Spleen (tissue), 11 donors: ENCODE measurements around the gene BACH2. TPM values are rescaled to one million over a fixed set of nuclear protein-coding genes. Genes with fewer than 3 reads are reported as not detected.

Experiments used
- DNase-seq: peaks from one replicate; pipeline ENCODE4 v3.0.0-alpha.2; 2020
- H3K27ac ChIP-seq, 8 donors: fragments of 200-600 bp; sonication (generic) in 7 of 8; 1 replicate in 4 of 8; 2 replicates in 4 of 8; pipeline versions ENCODE4 v1.5.0 to v1.8.0; 2016 to 2021; ENCODE audit warnings: inconsistent platforms in 4 of 8, mild to moderate bottlenecking in 4 of 8, moderate library complexity in 1 of 8
- H3K27me3 ChIP-seq, 7 donors: fragments of 200-600 bp; sonication (generic) in 6 of 7; replicated peaks in 1 of 7; 1 replicate in 4 of 7; 2 replicates in 3 of 7; pipeline versions ENCODE4 v1.5.0 to v1.8.0; 2016 to 2021; ENCODE audit warnings: inconsistent platforms in 3 of 7, mild to moderate bottlenecking in 1 of 7
- H3K36me3 ChIP-seq, 6 donors: fragments of 200-600 bp; sonication (generic) in 5 of 6; 1 replicate in 4 of 6; 2 replicates in 2 of 6; pipeline versions ENCODE4 v1.5.0 to v1.8.0; 2016 to 2021; ENCODE audit warnings: inconsistent platforms in 2 of 6
- H3K4me1 ChIP-seq, 6 donors: fragments of 200-600 bp; sonication (generic) in 5 of 6; 1 replicate in 3 of 6; 2 replicates in 3 of 6; pipeline versions ENCODE4 v1.5.0 to v1.8.0; 2016 to 2021; ENCODE audit warnings: inconsistent platforms in 3 of 6
- H3K4me3 ChIP-seq, 8 donors: fragments of 200-600 bp; sonication (generic) in 7 of 8; 1 replicate in 4 of 8; 2 replicates in 4 of 8; pipeline versions ENCODE4 v1.5.0 to v1.8.0; 2016 to 2021; ENCODE audit warnings: inconsistent platforms in 4 of 8, mild to moderate bottlenecking in 4 of 8, moderate library complexity in 2 of 8
- H3K9me3 ChIP-seq, 8 donors: fragments of 200-600 bp; sonication (generic) in 7 of 8; 1 replicate in 4 of 8; 2 replicates in 4 of 8; pipeline versions ENCODE4 v1.5.0 to v1.8.0; 2016 to 2021; ENCODE audit warnings: inconsistent platforms in 4 of 8
- POLR2A ChIP-seq, 3 donors: fragments of 450-650 bp; IDR thresholded peaks; one replicate each; pipeline ENCODE4 v1.5.1; 2017; ENCODE audit warnings: antibody characterized with exemption in 3 of 3, mild to moderate bottlenecking in 1 of 3
- POLR2AphosphoS5 ChIP-seq, 3 donors: sonication (generic); formaldehyde crosslinking; IDR thresholded peaks; one replicate each; pipeline ENCODE4 v1.5.1; 2017; ENCODE audit warnings: antibody characterized with exemption in 3 of 3
- WGBS, 5 donors: extraction: QIAGEN DNeasy Blood & Tissue Kit in 3 of 5; methylation state at CpG; one replicate each; pipeline versions ENCODE4 v1.1.5 to v1.1.7; 2013 to 2018; 5-methylcytosine and 5-hydroxymethylcytosine counted together
- intact Hi-C: fragments of 100-400 bp; cut with DNase I; formaldehyde crosslinking; loops from one replicate; pipeline ENCODE4 v1.15.0; 2023; ENCODE audit warnings: low total_unique reads
- polyA plus RNA-seq, 3 donors: library from polyadenylated mRNA; stranded (reverse); fragments of 200-250 nt; gene quantifications; one replicate each; pipeline ENCODE4 v1.2.1, GENCODE V29; 2013
- total RNA-seq, 7 donors: library from RNA; depleted of rRNA in 3 of 7; stranded (reverse); fragments of >200 nt in 3 of 7; fragmentation: NEBNext Ultra II Directional in 4 of 7; extraction: Animal tissue kit (Norgen Biotek cat#: 25700) in 4 of 7; gene quantifications; one replicate each; pipeline versions ENCODE4 v1.1.0 to v1.2.1, GENCODE V29; 2016 to 2021
- TF ChIP-seq, protein P1 (sequence below), 11 experiments: fragments of 200-600 bp in 7 of 11; fragments of 450-650 bp in 4 of 11; sonication (generic) in 4 of 11; IDR thresholded peaks in 8 of 11; conservative IDR thresholded peaks in 3 of 11; 1 replicate in 7 of 11; 2 replicates in 4 of 11; pipeline versions ENCODE4 v1.4.0 to v1.8.0; 2016 to 2021; ENCODE audit warnings: antibody characterized with exemption in 11 of 11, inconsistent platforms in 4 of 11, mild to moderate bottlenecking in 1 of 11
- donor health status: healthy with polysubstance abuse.
- donor health status: DM: no; HTN: no; CAD: no; lungs with moderate emphysema.
- donor health status: DM: no; HTN: no; CAD: no.
- donor health status: Bipolar disorder and iron deficiency.
- donor health status: healthy.
- donor health status: DM: no; HTN: no; CAD: no.
- donor health status: DM: yes; HTN: yes; CAD: no.

Gene BACH2
- total and polyA plus RNA-seq, 10 donors = 3.0 to 53.8 (median 32.3) TPM

DNA sequence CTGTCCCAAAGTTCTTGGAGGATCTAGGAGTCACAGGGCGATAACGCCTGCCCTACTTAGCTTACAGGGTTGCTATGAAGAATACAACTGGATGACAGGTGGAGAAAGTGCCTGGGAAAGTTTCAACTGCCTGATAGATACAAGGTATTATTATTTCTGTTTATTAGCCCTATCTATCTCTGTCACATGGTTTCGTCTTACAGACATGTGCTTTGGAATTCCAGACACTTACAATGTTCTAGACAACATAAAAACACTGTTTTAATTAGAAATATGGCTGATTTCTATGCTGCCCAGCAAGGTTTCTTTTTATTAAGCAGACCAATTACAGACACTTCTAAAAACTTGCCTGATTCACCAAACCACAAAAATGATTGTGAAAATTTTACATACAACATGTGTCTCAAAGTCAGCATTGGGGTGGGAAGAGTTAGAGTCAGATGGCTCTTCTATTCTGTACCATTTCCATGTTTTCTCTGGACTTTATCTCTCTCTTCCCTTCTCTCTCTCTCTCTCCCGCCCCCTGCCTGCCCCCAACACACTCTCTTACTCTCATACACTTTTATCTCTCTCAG is 352.4 kb downstream of the BACH2 start:
- Histone ChIP-seq H3K27ac (no peak overlapping the region), H3K4me3 (no peak overlapping the region), H3K27me3 (no peaks in the 10 kb centered on the region), H3K36me3 (peaks cover 0 to 27% (median 0%) of the 10 kb centered on the region in 6 donors), H3K9me3 (peaks cover 0 to 4% (median 0%) of the 10 kb centered on the region in 8 donors), H3K4me1 (peaks cover 0 to 9% (median 0%) of the 10 kb centered on the region in 6 donors)
- 90 to 96% (median 91%) methylated on average over 4 of the region's 4 CpGs for WGBS, 5 donors
- intact Hi-C loops = loop anchor here (10.0 kb wide), 1 partner anchor 451 kb away; no protein-coding TSS in a partner anchor
- no peak for TF ChIP-seq POLR2AphosphoS5 (IDR thresholded peaks at IDR 0.05)
- TF ChIP-seq, protein P1, sequence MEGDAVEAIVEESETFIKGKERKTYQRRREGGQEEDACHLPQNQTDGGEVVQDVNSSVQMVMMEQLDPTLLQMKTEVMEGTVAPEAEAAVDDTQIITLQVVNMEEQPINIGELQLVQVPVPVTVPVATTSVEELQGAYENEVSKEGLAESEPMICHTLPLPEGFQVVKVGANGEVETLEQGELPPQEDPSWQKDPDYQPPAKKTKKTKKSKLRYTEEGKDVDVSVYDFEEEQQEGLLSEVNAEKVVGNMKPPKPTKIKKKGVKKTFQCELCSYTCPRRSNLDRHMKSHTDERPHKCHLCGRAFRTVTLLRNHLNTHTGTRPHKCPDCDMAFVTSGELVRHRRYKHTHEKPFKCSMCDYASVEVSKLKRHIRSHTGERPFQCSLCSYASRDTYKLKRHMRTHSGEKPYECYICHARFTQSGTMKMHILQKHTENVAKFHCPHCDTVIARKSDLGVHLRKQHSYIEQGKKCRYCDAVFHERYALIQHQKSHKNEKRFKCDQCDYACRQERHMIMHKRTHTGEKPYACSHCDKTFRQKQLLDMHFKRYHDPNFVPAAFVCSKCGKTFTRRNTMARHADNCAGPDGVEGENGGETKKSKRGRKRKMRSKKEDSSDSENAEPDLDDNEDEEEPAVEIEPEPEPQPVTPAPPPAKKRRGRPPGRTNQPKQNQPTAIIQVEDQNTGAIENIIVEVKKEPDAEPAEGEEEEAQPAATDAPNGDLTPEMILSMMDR (IDR thresholded peaks at IDR 0.05 in 8 of 11, conservative IDR thresholded peaks at IDR 0.05 in 3 of 11) = no peak
- TF ChIP-seq POLR2A (IDR thresholded peaks at IDR 0.05) = no peak
- no peak for DNase-seq

DNA sequence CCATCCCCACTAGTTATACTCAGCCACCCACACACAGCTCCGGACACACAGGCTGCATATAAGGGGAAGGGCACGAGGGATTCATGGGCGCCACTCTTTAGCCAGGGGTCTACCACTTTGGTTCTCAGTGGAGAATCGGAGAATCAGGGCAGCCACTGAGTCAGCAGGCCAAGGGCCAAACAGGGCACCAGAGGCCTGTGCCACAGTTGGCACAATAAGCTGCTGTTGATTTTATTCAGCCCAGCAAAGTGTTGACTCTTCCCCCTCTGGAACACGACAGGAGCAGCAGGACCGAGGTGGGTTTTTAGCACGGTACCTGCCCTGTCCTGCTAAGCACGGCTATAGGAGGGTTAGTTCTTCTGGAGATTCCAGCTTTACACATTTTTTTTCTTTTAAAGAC is 354.0 kb downstream of the BACH2 start:
- TF ChIP-seq POLR2A (IDR thresholded peaks at IDR 0.05) (no peak), POLR2AphosphoS5 (IDR thresholded peaks at IDR 0.05) (no peak)
- TF ChIP-seq, protein P1 (IDR thresholded peaks at IDR 0.05 in 8 of 11, conservative IDR thresholded peaks at IDR 0.05 in 3 of 11) = no peak
- Histone ChIP-seq H3K36me3 (peaks cover 0 to 17% (median 0%) of the 10 kb centered on the region in 6 donors), H3K27ac (no peak overlapping the region), H3K4me1 (peaks cover 0 to 9% (median 0%) of the 10 kb centered on the region in 6 donors), H3K9me3 (peaks cover 0 to 4% (median 0%) of the 10 kb centered on the region in 8 donors), H3K4me3 (no peak overlapping the region), H3K27me3 (no peaks in the 10 kb centered on the region)
- intact Hi-C loops = loop anchor here (10.0 kb wide), 1 partner anchor 452 kb away; no protein-coding TSS in a partner anchor
- no peak for DNase-seq
- 91 to 99% (median 97%) methylated on average over 8 of the region's 8 CpGs for WGBS, 5 donors

DNA sequence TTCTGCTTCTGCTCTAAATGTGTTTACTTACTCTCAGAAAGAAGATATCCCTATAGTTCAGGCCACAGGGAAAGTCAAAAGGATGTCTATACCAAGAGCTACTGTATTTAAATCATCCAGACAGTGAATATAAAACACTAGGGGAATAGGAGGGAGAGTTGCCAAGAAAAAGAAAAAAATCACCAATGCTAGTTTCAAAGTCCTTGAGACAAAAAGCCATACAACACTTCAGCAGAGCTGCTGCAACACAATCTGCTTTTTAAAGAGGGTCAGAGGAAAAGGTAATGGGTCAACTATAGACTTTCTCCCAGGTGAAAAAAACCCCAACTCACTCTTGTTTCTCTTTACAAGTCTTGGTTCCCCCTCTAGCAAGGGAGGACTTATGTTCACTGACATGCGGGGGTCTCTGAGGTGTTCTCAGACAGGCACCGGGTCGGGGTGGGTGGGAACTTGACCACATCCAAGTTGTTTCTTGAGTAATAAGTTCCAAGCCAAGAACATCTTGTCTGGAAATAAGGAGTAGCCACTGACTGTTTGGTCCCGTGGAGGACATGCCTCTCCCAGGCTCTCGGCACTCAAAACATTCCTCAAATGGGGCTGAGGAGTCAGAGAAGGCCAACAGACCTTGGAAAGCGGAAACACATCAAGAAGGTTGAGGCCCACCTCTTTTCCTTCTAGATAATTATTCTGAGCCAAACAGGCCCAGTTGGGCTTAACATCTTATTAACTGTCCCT is 354.7 kb downstream of the BACH2 start:
- Histone ChIP-seq H3K4me3 (no peak overlapping the region), H3K36me3 (peaks cover 0 to 18% (median 0%) of the 10 kb centered on the region in 6 donors), H3K4me1 (peaks cover 0 to 9% (median 0%) of the 10 kb centered on the region in 6 donors), H3K27me3 (no peaks in the 10 kb centered on the region), H3K9me3 (peaks cover 0 to 4% (median 0%) of the 10 kb centered on the region in 8 donors), H3K27ac (no peak overlapping the region)
- intact Hi-C loops = loop anchor here (2.0 to 10.0 kb wide), 2 partner anchors 453 to 537 kb away; no protein-coding TSS in a partner anchor
- DNase-seq = no peak
- 88 to 92% (median 91%) methylated on average over 6 of the region's 6 CpGs for WGBS, 5 donors
- TF ChIP-seq, protein P1 (IDR thresholded peaks at IDR 0.05 in 8 of 11, conservative IDR thresholded peaks at IDR 0.05 in 3 of 11) = no peak
- no peak for TF ChIP-seq POLR2A (IDR thresholded peaks at IDR 0.05)
